IMR-90 (cell line): ENCODE measurements around the gene KRT1. TPM values are rescaled to one million over a fixed set of nuclear protein-coding genes. Genes with fewer than 3 reads are reported as not detected.

Experiments
- ATAC-seq: fragments of 200-7000 bp; cut with Tn5 transposase; 2 replicates; pipeline ENCODE4 v1.9.1; 2020; ENCODE audit warnings: low read depth, mild to moderate bottlenecking, moderate library complexity
- BruUV-seq: library from RNA; stranded (reverse); fragments of 400-500 nt; replicated peaks from 2 replicates; lab custom pipeline; 2021; lab: Mats Ljungman, UMichigan
- CTCF ChIA-PET: fragments of 300-600 bp; formaldehyde crosslinking; extraction: SDS; loops from one replicate; lab custom pipeline; 2021; ENCODE audit warnings: antibody characterized with exemption; lab: Yijun Ruan, JAX
- POLR2A ChIA-PET: fragments of 300-600 bp; sonication (Branson Sonifier 250); formaldehyde crosslinking; loops from one replicate; lab custom pipeline; 2022; ENCODE audit warnings: antibody characterized with exemption; ENCODE audit not compliant: unreplicated experiment; lab: Charles Lee
- DNase-seq: peaks from one replicate; pipeline ENCODE4 v3.0.0; 2013
- H2AFZ ChIP-seq: replicated peaks from 2 replicates; pipeline ENCODE3; 2013; ENCODE audit warnings: low read length, mild to moderate bottlenecking; ENCODE audit not compliant: poor library complexity
- H2AK5ac ChIP-seq: 2 replicates; pipeline ENCODE4 v1.6.1; 2013; ENCODE audit warnings: low read depth, low read length, inconsistent platforms
- H2AK9ac ChIP-seq: replicated peaks from 2 replicates; pipeline ENCODE3; 2013; ENCODE audit warnings: mild to moderate bottlenecking, low read depth, low read length, moderate library complexity; ENCODE audit not compliant: poor library complexity
- H2BK120ac ChIP-seq: 2 replicates; pipeline ENCODE4 v1.6.1; 2013; ENCODE audit warnings: low read depth, low read length, inconsistent platforms
- H2BK15ac ChIP-seq: 3 replicates; pipeline ENCODE4 v1.6.1; 2013; ENCODE audit warnings: low read depth, low read length, inconsistent platforms
- H2BK20ac ChIP-seq: 2 replicates; pipeline ENCODE4 v1.6.1; 2013; ENCODE audit warnings: low read depth, mild to moderate bottlenecking, inconsistent platforms, low read length, moderate library complexity
- H2BK5ac ChIP-seq: 2 replicates; pipeline ENCODE4 v1.6.1; 2013; ENCODE audit warnings: mild to moderate bottlenecking, low read depth, low read length, inconsistent platforms; ENCODE audit not compliant: poor library complexity, severe bottlenecking
- H3K14ac ChIP-seq: replicated peaks from 2 replicates; pipeline ENCODE4 v1.6.1; 2013; ENCODE audit warnings: low read depth, low read length, inconsistent platforms
- H3K18ac ChIP-seq: 2 replicates; pipeline ENCODE4 v1.6.1; 2013; ENCODE audit warnings: low read depth, low read length, control low read depth
- H3K23ac ChIP-seq: 2 replicates; pipeline ENCODE4 v1.6.1; 2013; ENCODE audit warnings: low read depth, low read length, inconsistent platforms
- H3K27ac ChIP-seq: 2 replicates; pipeline ENCODE4 v1.5.1; 2013; ENCODE audit warnings: mild to moderate bottlenecking, control low read depth, low read length; ENCODE audit not compliant: insufficient read depth
- H3K27me3 ChIP-seq: 2 replicates; pipeline ENCODE4 v1.6.1; 2013; ENCODE audit warnings: low read length; ENCODE audit not compliant: control insufficient read depth, insufficient read depth
- H3K36me3 ChIP-seq: 2 replicates; pipeline ENCODE4 v1.6.1; 2013; ENCODE audit warnings: low read length, mixed read lengths; ENCODE audit not compliant: control insufficient read depth, insufficient read depth
- H3K4ac ChIP-seq: 2 replicates; pipeline ENCODE4 v1.6.1; 2013; ENCODE audit warnings: low read depth, low read length, inconsistent platforms
- H3K4me1 ChIP-seq: 2 replicates; pipeline ENCODE4 v1.6.1; 2013; ENCODE audit warnings: low read length, mixed read lengths; ENCODE audit not compliant: control insufficient read depth, insufficient read depth
- H3K4me2 ChIP-seq: 2 replicates; pipeline ENCODE4 v1.6.1; 2013; ENCODE audit warnings: low read depth, mild to moderate bottlenecking, control low read depth, low read length, moderate library complexity
- H3K4me3 ChIP-seq: 2 replicates; pipeline ENCODE4 v1.5.1; 2013; ENCODE audit warnings: low read depth, mild to moderate bottlenecking, control low read depth, low read length, moderate library complexity; ENCODE audit not compliant: insufficient read depth
- H3K56ac ChIP-seq: 2 replicates; pipeline ENCODE4 v1.6.1; 2013; ENCODE audit warnings: low read length, inconsistent platforms; ENCODE audit not compliant: insufficient read depth; ENCODE audit errors: extremely low read depth
- H3K79me1 ChIP-seq, 2 experiments: 2 replicates each; pipeline ENCODE4 v1.6.1; 2013; ENCODE audit warnings: low read length in 2 of 2, inconsistent platforms in 1 of 2, low read depth in 1 of 2
- H3K9ac ChIP-seq: 2 replicates; pipeline ENCODE4 v1.6.1; 2013; ENCODE audit warnings: low read depth, low read length, control low read depth
- H3K9me1 ChIP-seq: 2 replicates; pipeline ENCODE4 v1.6.1; 2013; ENCODE audit warnings: low read length, inconsistent platforms; ENCODE audit not compliant: insufficient read depth
- H3K9me3 ChIP-seq: 2 replicates; pipeline ENCODE4 v1.6.1; 2013; ENCODE audit warnings: low read length; ENCODE audit not compliant: control insufficient read depth, insufficient read depth
- H4K20me1 ChIP-seq: 2 replicates; pipeline ENCODE4 v1.6.1; 2013; ENCODE audit warnings: low read length, inconsistent platforms; ENCODE audit not compliant: insufficient read depth
- H4K5ac ChIP-seq: 2 replicates; pipeline ENCODE4 v1.6.1; 2013; ENCODE audit warnings: mild to moderate bottlenecking, low read depth, low read length, control low read depth
- H4K8ac ChIP-seq, 2 experiments: 2 replicates each; pipeline ENCODE4 v1.6.1; 2013; ENCODE audit warnings: low read depth in 2 of 2, low read length in 2 of 2, control low read depth in 1 of 2, inconsistent platforms in 1 of 2
- H4K91ac ChIP-seq: 2 replicates; pipeline ENCODE4 v1.6.1; 2013; ENCODE audit warnings: low read depth, low read length, inconsistent platforms; ENCODE audit not compliant: insufficient read depth
- BHLHE40 ChIP-seq: fragments of 150-350 bp; IDR thresholded peaks from 2 replicates; pipeline ENCODE4 v1.6.1; 2016; ENCODE audit warnings: mild to moderate bottlenecking, low read depth, low read length
- CEBPB ChIP-seq: IDR thresholded peaks from 2 replicates; pipeline ENCODE4 v1.6.1; 2012; ENCODE audit warnings: low read depth, low read length, improper control_type of control experiment
- CHD1 ChIP-seq: IDR thresholded peaks from 2 replicates; pipeline ENCODE4 v1.6.1; 2012; ENCODE audit warnings: low read depth, low read length, improper control_type of control experiment
- FOS ChIP-seq: fragments of 150-350 bp; IDR thresholded peaks from 2 replicates; pipeline ENCODE4 v1.6.1; 2016; ENCODE audit warnings: low read depth, low read length
- MAFK ChIP-seq: IDR thresholded peaks from 2 replicates; pipeline ENCODE4 v1.6.1; 2012; ENCODE audit warnings: low read depth, low read length, improper control_type of control experiment
- MAZ ChIP-seq: IDR thresholded peaks from 2 replicates; pipeline ENCODE4 v1.6.1; 2012; ENCODE audit warnings: low read depth, mild to moderate bottlenecking, low read length, improper control_type of control experiment, moderate library complexity, borderline replicate concordance
- MXI1 ChIP-seq: IDR thresholded peaks from 2 replicates; pipeline ENCODE4 v1.6.1; 2012; ENCODE audit warnings: low read depth, mild to moderate bottlenecking, low read length, moderate library complexity, borderline replicate concordance
- NFE2L2 ChIP-seq: fragments of 150-350 bp; IDR thresholded peaks from 2 replicates; pipeline ENCODE4 v1.6.1; 2016; ENCODE audit warnings: low read depth, mild to moderate bottlenecking, low read length
- POLR2A ChIP-seq: IDR thresholded peaks from 2 replicates; pipeline ENCODE4 v1.6.1; 2012; ENCODE audit warnings: mild to moderate bottlenecking, low read depth, low read length
- RAD21 ChIP-seq: IDR thresholded peaks from 2 replicates; pipeline ENCODE4 v1.6.1; 2012; ENCODE audit warnings: low read length, improper control_type of control experiment
- RCOR1 ChIP-seq: IDR thresholded peaks from 2 replicates; pipeline ENCODE4 v1.6.1; 2012; ENCODE audit warnings: mild to moderate bottlenecking, low read length, improper control_type of control experiment; ENCODE audit not compliant: insufficient replicate concordance
- SMC3 ChIP-seq: fragments of 150-350 bp; IDR thresholded peaks from 2 replicates; pipeline ENCODE4 v1.6.1; 2016; ENCODE audit warnings: low read depth, mild to moderate bottlenecking, antibody characterized with exemption, low read length, moderate library complexity
- WGBS, 2 experiments: methylation state at CpG; one replicate each; pipeline versions ENCODE4 v1.1.5 to v1.1.7; 2013; ENCODE audit warnings: missing lambda C conversion rate in 2 of 2; ENCODE audit not compliant: insufficient read length in 1 of 2; ENCODE audit errors: extremely low coverage in 2 of 2; 5-methylcytosine and 5-hydroxymethylcytosine counted together
- dilution Hi-C: fragments of 300-500 bp; cut with HindIII; formaldehyde crosslinking; loops from one replicate; pipeline ENCODE4 v1.14.3; 2018; ENCODE audit warnings: low sequenced_read_pairs; ENCODE audit not compliant: unreplicated experiment
- in situ Hi-C: fragments of 300-500 bp; cut with MboI; formaldehyde crosslinking; loops from 3 replicates; pipeline ENCODE4 v1.14.3; 2019; ENCODE audit warnings: low sequenced_read_pairs, inconsistent platforms, mixed read lengths
- intact Hi-C: fragments of 100-400 bp; cut with micrococcal nuclease; formaldehyde crosslinking; loops from 2 replicates; pipeline ENCODE4 v1.10.0; 2022
- polyA plus RNA-seq, 3 experiments: library from polyadenylated mRNA; depleted of rRNA; stranded (reverse); fragments of >200 nt; gene quantifications; 2 replicates each; pipeline ENCODE4 v1.2.3, GENCODE V29; 2012; ENCODE audit warnings: low replicate concordance in 1 of 3
- total RNA-seq: library from RNA; depleted of rRNA; stranded (reverse); fragments of >200 nt; gene quantifications from 2 replicates; pipeline ENCODE4 v1.2.3, GENCODE V29; 2012
- TF ChIP-seq, protein P1 (sequence below): fragments of 150-350 bp; IDR thresholded peaks from 2 replicates; pipeline ENCODE4 v1.6.1; 2016; ENCODE audit warnings: low read depth, mild to moderate bottlenecking, low read length, moderate library complexity, borderline replicate concordance
- TF ChIP-seq, protein P2 (sequence below): fragments of 150-350 bp; IDR thresholded peaks from 2 replicates; pipeline ENCODE4 v1.6.1; 2017; ENCODE audit warnings: mild to moderate bottlenecking, antibody characterized with exemption, low read length, low read depth
- TF ChIP-seq, protein P3 (sequence below): conservative IDR thresholded peaks from 2 replicates; pipeline ENCODE4 v1.5.1; 2012; ENCODE audit warnings: mild to moderate bottlenecking, low read depth, low read length, improper control_type of control experiment

Gene KRT1
- total and polyA plus RNA-seq, 2 of the 4 experiments (the other 2 are of a cell fraction): not detected

DNA sequence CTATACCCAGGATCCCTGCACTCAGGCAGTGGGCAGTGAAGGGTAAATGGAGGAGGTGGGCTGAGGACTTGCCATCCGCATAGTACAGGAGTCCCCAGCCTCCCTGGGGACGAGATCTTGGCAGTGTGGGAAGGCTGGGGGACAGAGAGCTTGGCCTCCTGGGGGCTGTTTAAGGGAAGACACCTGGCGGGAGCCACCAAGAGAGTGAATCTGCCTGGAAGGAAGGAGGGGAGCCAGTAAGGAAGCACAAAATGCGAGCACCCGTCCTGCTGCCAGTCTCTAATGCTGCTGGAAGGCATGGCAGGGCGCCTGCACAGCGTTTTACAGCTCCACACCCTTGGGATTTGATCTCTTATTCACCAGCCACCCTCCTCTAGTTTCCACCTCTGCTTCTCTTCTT lies 20.8 kb downstream of the KRT1 start:
- DNase-seq (no peak), ATAC-seq (no peak)
- Histone ChIP-seq H3K9ac (no peak overlapping the region), H3K14ac (no peak overlapping the region), H3K4me3 (no peak overlapping the region), H3K36me3 (no peaks in the 10 kb centered on the region), H3K9me3 (no peaks in the 10 kb centered on the region), H4K20me1 (no peaks in the 10 kb centered on the region), H2AK9ac (no peak overlapping the region), H3K4me1 (no peaks in the 10 kb centered on the region), H3K18ac (no peak overlapping the region), H2BK120ac (no peak overlapping the region), H2AK5ac (no peak overlapping the region), H4K91ac (no peak overlapping the region), H2BK20ac (no peak overlapping the region), H4K8ac (no peak overlapping the region), H3K27me3 (peaks cover 17% of the 10 kb centered on the region), H2AFZ (no peak overlapping the region), H3K4ac (no peak overlapping the region), H4K5ac (no peak overlapping the region), H3K9me1 (no peaks in the 10 kb centered on the region), H3K79me1 (no peaks in the 10 kb centered on the region), H3K27ac (no peak overlapping the region), H2BK15ac (no peak overlapping the region), H3K4me2 (no peak overlapping the region), H3K23ac (no peak overlapping the region), H2BK5ac (no peak overlapping the region), H3K56ac (no peak overlapping the region)
- CTCF ChIA-PET: no interaction called here
- in situ Hi-C loops: no loop called here
- POLR2A ChIA-PET: no interaction called here
- TF ChIP-seq SMC3 (no peak), RAD21 (no peak), RCOR1 (no peak), FOS (no peak), NFE2L2 (no peak), MAFK (no peak), BHLHE40 (no peak), POLR2A (no peak), CEBPB (no peak), CHD1 (no peak), MAZ (no peak), MXI1 (no peak)
- TF ChIP-seq, protein P1, sequence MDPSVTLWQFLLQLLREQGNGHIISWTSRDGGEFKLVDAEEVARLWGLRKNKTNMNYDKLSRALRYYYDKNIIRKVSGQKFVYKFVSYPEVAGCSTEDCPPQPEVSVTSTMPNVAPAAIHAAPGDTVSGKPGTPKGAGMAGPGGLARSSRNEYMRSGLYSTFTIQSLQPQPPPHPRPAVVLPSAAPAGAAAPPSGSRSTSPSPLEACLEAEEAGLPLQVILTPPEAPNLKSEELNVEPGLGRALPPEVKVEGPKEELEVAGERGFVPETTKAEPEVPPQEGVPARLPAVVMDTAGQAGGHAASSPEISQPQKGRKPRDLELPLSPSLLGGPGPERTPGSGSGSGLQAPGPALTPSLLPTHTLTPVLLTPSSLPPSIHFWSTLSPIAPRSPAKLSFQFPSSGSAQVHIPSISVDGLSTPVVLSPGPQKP: no peak
- TF ChIP-seq, protein P2, sequence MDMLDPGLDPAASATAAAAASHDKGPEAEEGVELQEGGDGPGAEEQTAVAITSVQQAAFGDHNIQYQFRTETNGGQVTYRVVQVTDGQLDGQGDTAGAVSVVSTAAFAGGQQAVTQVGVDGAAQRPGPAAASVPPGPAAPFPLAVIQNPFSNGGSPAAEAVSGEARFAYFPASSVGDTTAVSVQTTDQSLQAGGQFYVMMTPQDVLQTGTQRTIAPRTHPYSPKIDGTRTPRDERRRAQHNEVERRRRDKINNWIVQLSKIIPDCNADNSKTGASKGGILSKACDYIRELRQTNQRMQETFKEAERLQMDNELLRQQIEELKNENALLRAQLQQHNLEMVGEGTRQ: no peak
- TF ChIP-seq, protein P3, sequence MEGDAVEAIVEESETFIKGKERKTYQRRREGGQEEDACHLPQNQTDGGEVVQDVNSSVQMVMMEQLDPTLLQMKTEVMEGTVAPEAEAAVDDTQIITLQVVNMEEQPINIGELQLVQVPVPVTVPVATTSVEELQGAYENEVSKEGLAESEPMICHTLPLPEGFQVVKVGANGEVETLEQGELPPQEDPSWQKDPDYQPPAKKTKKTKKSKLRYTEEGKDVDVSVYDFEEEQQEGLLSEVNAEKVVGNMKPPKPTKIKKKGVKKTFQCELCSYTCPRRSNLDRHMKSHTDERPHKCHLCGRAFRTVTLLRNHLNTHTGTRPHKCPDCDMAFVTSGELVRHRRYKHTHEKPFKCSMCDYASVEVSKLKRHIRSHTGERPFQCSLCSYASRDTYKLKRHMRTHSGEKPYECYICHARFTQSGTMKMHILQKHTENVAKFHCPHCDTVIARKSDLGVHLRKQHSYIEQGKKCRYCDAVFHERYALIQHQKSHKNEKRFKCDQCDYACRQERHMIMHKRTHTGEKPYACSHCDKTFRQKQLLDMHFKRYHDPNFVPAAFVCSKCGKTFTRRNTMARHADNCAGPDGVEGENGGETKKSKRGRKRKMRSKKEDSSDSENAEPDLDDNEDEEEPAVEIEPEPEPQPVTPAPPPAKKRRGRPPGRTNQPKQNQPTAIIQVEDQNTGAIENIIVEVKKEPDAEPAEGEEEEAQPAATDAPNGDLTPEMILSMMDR: no peak
- 0% methylated on average over 3 of the region's 7 CpGs; no CpG with 5 or more reads in 1 of the 2 experiments for whole genome bisulfite sequencing, 2 experiments
- BruUV-seq: no TSS peak
- intact Hi-C loops: no loop called here
- dilution Hi-C loops: no loop called here
